SK-N-SH treated with all-trans-retinoic acid at 6 μM for 48 hours (cell line): Measurements from ENCODE around the gene PDHB.

Experiments used
- ISL1 ChIP-seq: fragments of 250-450 bp; sonication (Bioruptor Pico); IDR thresholded peaks from 2 replicates; pipeline ENCODE4 v2.1.2; 2022; ENCODE audit warnings: mild to moderate bottlenecking, moderate library complexity
- TOX ChIP-seq: fragments of 250-450 bp; sonication (Bioruptor Pico); IDR thresholded peaks from 2 replicates; pipeline ENCODE4 v1.8.0; 2021; ENCODE audit warnings: mild to moderate bottlenecking, moderate library complexity, borderline replicate concordance
- ZC3H10 ChIP-seq: fragments of 250-450 bp; sonication (Bioruptor Pico); IDR thresholded peaks from 2 replicates; pipeline ENCODE4 v1.5.1; 2021; ENCODE audit warnings: mild to moderate bottlenecking, moderate library complexity
- ZFP3 ChIP-seq: fragments of 250-450 bp; sonication (Bioruptor Pico); IDR thresholded peaks from 2 replicates; pipeline ENCODE4 v1.5.0; 2020; ENCODE audit warnings: mild to moderate bottlenecking, moderate library complexity
- ZFP30 ChIP-seq: fragments of 450-650 bp; formaldehyde crosslinking; IDR thresholded peaks from 2 replicates; pipeline ENCODE4 v1.5.0; 2022; ENCODE audit warnings: mild to moderate bottlenecking, moderate library complexity
- ZNF565 ChIP-seq: fragments of 450-650 bp; formaldehyde crosslinking; conservative IDR thresholded peaks from 2 replicates; pipeline ENCODE4 v1.5.0; 2020; ENCODE audit warnings: low read depth, mild to moderate bottlenecking, moderate library complexity
- ZNF8 ChIP-seq: fragments of 450-650 bp; formaldehyde crosslinking; IDR thresholded peaks from 2 replicates; pipeline ENCODE4 v1.5.0; 2020; ENCODE audit warnings: mild to moderate bottlenecking, moderate library complexity
- TF ChIP-seq, protein P1 (sequence below): fragments of 250-450 bp; sonication (Bioruptor Pico); IDR thresholded peaks from 2 replicates; pipeline ENCODE4 v1.5.0; 2020; ENCODE audit warnings: mild to moderate bottlenecking, moderate library complexity
- TF ChIP-seq, protein P2 (sequence below): fragments of 250-450 bp; sonication (Bioruptor Pico); IDR thresholded peaks from 2 replicates; pipeline ENCODE4 v1.5.1; 2021; ENCODE audit warnings: mild to moderate bottlenecking, moderate library complexity
- TF ChIP-seq, protein P3 (sequence below): fragments of 250-450 bp; sonication (Bioruptor Pico); IDR thresholded peaks from 2 replicates; pipeline ENCODE4 v1.8.0; 2020; ENCODE audit warnings: mild to moderate bottlenecking, moderate library complexity, borderline replicate concordance

DNA sequence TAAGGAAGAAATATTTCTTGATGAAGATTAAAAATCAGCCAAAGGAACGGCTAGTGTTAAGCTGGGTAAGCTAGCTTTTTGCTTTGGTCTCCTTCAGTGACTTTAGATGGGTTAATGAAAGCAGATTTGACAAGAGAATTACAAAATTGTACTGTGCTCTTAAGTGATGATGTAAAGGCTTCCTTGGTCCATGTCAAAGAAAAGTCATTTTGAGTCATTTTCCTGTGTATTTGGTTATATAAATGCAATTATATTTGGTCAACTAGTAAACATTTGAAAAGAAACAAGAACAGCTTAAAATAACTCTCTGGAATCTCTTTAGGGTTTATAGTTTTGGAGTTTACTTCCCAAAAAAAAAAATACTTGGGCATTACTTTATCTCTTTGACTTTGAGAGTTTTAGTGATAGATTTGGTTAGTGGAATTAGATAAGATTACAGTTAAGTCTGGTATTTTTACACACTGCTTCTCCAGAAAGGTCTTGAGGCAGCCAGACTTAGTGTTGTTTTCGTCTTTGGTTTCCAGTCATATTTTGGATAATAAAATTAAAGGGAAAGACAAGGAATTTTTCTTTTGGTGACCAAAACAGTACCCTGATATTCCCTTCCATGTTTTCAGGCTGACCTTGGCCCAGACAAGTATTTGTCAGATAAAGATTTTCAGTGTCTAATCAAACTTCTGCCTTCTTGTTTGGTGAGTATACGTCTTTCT lies 42.3 kb downstream of the PDHB start:
- TF ChIP-seq ZNF565 (CRISPR knock-in tag), result no peak
- no peak for TF ChIP-seq ZC3H10
- TF ChIP-seq ZNF8 (CRISPR knock-in tag), result no peak
- no peak for TF ChIP-seq ZFP3 (CRISPR knock-in tag)
- no peak for TF ChIP-seq ZFP30 (CRISPR knock-in tag)
- TF ChIP-seq, protein P1, sequence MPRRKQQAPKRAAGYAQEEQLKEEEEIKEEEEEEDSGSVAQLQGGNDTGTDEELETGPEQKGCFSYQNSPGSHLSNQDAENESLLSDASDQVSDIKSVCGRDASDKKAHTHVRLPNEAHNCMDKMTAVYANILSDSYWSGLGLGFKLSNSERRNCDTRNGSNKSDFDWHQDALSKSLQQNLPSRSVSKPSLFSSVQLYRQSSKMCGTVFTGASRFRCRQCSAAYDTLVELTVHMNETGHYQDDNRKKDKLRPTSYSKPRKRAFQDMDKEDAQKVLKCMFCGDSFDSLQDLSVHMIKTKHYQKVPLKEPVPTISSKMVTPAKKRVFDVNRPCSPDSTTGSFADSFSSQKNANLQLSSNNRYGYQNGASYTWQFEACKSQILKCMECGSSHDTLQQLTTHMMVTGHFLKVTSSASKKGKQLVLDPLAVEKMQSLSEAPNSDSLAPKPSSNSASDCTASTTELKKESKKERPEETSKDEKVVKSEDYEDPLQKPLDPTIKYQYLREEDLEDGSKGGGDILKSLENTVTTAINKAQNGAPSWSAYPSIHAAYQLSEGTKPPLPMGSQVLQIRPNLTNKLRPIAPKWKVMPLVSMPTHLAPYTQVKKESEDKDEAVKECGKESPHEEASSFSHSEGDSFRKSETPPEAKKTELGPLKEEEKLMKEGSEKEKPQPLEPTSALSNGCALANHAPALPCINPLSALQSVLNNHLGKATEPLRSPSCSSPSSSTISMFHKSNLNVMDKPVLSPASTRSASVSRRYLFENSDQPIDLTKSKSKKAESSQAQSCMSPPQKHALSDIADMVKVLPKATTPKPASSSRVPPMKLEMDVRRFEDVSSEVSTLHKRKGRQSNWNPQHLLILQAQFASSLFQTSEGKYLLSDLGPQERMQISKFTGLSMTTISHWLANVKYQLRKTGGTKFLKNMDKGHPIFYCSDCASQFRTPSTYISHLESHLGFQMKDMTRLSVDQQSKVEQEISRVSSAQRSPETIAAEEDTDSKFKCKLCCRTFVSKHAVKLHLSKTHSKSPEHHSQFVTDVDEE (CRISPR knock-in tag), result no peak
- TF ChIP-seq, protein P2, sequence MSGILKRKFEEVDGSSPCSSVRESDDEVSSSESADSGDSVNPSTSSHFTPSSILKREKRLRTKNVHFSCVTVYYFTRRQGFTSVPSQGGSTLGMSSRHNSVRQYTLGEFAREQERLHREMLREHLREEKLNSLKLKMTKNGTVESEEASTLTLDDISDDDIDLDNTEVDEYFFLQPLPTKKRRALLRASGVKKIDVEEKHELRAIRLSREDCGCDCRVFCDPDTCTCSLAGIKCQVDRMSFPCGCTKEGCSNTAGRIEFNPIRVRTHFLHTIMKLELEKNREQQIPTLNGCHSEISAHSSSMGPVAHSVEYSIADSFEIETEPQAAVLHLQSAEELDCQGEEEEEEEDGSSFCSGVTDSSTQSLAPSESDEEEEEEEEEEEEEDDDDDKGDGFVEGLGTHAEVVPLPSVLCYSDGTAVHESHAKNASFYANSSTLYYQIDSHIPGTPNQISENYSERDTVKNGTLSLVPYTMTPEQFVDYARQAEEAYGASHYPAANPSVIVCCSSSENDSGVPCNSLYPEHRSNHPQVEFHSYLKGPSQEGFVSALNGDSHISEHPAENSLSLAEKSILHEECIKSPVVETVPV (CRISPR knock-in tag), result no peak
- TF ChIP-seq, protein P3, sequence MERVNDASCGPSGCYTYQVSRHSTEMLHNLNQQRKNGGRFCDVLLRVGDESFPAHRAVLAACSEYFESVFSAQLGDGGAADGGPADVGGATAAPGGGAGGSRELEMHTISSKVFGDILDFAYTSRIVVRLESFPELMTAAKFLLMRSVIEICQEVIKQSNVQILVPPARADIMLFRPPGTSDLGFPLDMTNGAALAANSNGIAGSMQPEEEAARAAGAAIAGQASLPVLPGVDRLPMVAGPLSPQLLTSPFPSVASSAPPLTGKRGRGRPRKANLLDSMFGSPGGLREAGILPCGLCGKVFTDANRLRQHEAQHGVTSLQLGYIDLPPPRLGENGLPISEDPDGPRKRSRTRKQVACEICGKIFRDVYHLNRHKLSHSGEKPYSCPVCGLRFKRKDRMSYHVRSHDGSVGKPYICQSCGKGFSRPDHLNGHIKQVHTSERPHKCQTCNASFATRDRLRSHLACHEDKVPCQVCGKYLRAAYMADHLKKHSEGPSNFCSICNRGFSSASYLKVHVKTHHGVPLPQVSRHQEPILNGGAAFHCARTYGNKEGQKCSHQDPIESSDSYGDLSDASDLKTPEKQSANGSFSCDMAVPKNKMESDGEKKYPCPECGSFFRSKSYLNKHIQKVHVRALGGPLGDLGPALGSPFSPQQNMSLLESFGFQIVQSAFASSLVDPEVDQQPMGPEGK (CRISPR knock-in tag), result no peak
- TF ChIP-seq ISL1 (CRISPR knock-in tag), result 0 out of 2 replicates have a peak, but pooled peaks have one; percentile 25
- no peak for TF ChIP-seq TOX
